Astrocyte of the spinal cord (primary cell): ENCODE measurements around the gene SLC6A12.

Experiments used
- DNase-seq: peaks from one replicate; pipeline ENCODE4 v3.0.0; 2011; ENCODE audit warnings: low read depth, low spot score
- H3K4me3 ChIP-seq: 2 replicates; pipeline ENCODE4 v1.5.1; 2011; ENCODE audit warnings: low read depth, mild to moderate bottlenecking, low read length, moderate library complexity
- in situ Hi-C: cut with HindIII; loops from 2 replicates; pipeline ENCODE4 v1.10.0; 2017; ENCODE audit warnings: low sequenced_read_pairs
- TF ChIP-seq, protein P1 (sequence below): IDR thresholded peaks from 2 replicates; pipeline ENCODE4 v1.5.1; 2012; ENCODE audit warnings: low read depth, mild to moderate bottlenecking, low read length, inconsistent platforms

The SLC6A12 gene

DNA sequence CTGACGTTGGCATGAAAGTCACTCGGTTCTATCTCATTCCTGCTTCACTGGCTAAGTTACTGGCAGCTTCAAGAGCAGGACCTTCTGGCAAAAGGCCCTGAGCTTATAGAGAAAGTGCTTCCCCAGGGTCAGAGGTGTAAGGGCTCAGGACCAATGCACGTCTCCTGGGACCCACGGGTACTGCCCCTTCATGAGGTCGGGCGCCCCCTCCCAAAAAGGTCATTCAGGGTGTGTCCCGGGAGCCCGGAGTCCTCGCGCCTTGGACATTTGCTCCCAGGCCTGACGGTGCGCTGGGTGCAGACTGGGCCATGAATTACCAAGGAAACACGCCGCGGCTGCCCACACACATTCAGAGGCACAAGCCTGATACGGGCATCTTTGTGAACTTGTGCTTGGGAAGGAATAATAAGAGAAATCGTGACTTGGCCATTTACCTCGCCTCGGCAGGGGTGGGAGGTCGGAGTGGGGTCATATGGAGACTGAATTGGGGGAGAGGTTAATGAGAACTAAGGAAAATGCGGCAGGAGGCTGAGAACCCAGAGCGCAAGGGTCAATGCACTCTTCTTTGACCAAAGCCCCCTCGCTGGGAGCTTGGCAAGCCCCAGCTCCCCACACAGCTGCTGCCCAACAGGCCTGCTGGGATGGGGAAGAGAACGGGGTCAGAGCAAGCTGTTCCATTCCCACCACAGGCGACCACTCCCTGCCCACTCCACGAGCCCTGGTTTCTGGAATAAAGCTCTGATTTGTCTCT, 15.7 kb upstream of the SLC6A12 start:
- peak; percentile 14 for DNase-seq
- H3K4me3 ChIP-seq, result no peak overlapping the region
- TF ChIP-seq, protein P1, sequence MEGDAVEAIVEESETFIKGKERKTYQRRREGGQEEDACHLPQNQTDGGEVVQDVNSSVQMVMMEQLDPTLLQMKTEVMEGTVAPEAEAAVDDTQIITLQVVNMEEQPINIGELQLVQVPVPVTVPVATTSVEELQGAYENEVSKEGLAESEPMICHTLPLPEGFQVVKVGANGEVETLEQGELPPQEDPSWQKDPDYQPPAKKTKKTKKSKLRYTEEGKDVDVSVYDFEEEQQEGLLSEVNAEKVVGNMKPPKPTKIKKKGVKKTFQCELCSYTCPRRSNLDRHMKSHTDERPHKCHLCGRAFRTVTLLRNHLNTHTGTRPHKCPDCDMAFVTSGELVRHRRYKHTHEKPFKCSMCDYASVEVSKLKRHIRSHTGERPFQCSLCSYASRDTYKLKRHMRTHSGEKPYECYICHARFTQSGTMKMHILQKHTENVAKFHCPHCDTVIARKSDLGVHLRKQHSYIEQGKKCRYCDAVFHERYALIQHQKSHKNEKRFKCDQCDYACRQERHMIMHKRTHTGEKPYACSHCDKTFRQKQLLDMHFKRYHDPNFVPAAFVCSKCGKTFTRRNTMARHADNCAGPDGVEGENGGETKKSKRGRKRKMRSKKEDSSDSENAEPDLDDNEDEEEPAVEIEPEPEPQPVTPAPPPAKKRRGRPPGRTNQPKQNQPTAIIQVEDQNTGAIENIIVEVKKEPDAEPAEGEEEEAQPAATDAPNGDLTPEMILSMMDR, result no peak
- in situ Hi-C loops, result no loop called here

GRCh38 chr12:228846-229200, 14.9 kb upstream of the SLC6A12 start:
- no peak overlapping the region for H3K4me3 ChIP-seq
- no peak for DNase-seq
- in situ Hi-C loops, result no loop called here
- TF ChIP-seq, protein P1, result no peak

DNA sequence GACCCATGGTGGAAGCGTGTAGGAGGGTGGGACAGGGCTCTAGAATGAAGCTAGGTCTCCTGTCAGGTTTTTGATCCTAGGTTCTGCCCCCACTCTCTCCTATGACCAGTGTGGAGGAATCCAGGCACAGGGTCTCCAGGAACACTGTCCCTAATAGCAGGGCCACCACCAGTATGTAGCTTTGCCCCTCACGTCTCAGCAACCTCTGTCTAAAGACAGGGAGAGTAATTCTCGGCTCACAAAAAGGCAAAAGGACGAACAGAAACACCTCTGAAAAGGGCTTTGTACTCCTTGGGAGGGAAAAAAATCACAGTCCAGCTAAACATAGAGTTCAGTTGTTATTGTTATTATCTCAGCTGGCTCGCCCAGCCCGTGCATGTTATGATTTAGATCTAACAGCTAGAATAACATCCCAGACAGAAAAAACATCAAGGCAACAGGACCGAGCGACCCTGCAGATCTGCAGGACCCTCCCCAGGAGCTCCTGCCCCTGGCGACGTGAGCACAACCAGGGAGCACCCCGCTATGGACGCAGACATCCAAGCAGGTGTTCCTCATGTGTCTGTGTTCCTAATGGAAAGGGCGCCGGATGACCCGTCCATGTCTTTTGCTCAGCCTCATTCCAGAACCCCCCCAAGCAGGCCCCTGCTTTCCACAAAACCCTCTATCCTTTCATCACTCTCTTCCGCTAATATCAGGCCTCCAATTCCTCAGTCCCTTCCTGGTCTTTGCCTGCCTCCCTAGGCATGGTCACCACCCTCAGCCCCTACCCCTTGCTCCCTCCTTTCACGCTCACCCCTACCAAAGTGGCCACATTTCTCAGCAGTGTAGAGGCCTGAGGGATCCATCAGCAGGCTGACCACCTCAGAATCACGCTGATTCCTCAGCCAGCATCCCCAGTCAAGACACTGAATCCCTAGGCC, 14.2 kb upstream of the SLC6A12 start:
- DNase-seq, result peak; percentile 8
- in situ Hi-C loops, result no loop called here
- H3K4me3 ChIP-seq, result no peak overlapping the region
- TF ChIP-seq, protein P1, result no peak

DNA sequence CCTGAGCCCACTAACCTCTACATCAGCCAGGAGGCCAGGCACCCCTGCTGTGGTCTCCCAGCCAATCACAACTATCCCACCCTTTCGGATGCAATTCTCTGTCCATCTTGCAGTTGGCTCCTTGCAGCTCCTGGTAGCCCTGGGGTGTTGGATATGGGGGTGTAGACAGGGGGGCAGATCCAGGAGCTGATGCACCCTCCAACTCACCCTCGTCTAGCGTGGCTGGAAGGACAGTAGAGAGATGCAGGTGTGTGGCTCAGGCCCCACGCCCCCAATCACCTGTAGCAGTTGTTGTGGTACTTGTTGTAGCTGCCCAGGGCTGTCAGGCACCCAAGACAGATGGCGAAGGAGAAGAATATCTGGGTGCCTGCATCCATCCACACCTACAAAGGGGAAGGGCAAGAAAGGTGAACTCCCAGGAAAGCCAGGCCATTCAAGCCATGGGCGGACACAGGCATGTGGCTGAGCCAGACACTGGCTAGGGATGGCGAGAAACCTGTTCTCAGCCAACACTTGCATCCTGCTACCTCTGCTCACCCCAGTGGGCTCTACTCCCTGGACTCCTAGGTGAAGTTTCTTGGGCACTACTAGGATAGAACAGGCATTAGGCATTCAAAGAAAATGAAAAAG, 13.4 kb upstream of the SLC6A12 start:
- DNase-seq, result no peak
- in situ Hi-C loops, result no loop called here
- no peak overlapping the region for H3K4me3 ChIP-seq
- TF ChIP-seq, protein P1, result no peak

DNA sequence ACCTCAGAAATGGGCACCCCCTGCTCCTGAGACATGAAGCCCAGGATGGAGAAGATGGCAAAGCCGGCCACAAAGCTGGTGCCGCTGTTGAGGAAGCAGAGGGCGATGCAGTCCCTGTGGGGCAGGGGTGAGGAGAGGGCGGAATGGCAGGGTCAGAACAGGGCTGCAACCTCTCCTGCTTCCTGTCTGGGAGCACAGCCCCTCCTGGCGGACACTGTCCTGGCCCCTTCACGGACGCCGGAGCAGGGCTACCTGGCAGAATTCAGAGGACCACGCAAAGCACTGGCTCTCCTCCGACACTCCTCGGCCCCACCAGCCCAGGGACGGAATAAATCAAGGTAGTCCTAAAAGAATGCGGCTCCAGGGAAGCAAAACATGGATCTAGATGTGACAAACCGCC, 12.4 kb upstream of the SLC6A12 start:
- H3K4me3 ChIP-seq, result no peak overlapping the region
- DNase-seq, result no peak
- in situ Hi-C loops, result no loop called here
- TF ChIP-seq, protein P1, result no peak

GRCh38 chr12:225012-225411, 11.1 kb upstream of the SLC6A12 start:
- TF ChIP-seq, protein P1, result no peak
- DNase-seq, result no peak
- in situ Hi-C loops, result no loop called here

More at GRCh38 chr12:225012-225411, 11.1 kb upstream of the SLC6A12 start:
- no peak overlapping the region for H3K4me3 ChIP-seq
